GDM1 (cell line): Measurements from ENCODE around the gene NXT1.

Experiments used
- DNase-seq: peaks from one replicate; lab custom pipeline; 2025; lab: John Stamatoyannopoulos, UW

Gene NXT1

GRCh38 chr20:23361119-23361475 is 10.5 kb downstream of the NXT1 start:
- DNase-seq: no peak

GRCh38 chr20:23361476-23362391 is 11.1 kb downstream of the NXT1 start, which contains the start of gene GZF1:
Gene GZF1 (plus strand): TSS chr20:23362182. CDS start chr20:23364384, 2,202 bp downstream.
- DNase-seq: peak; percentile 99

- no peak for DNase-seq
Measured at GRCh38 chr20:23362392-23363256, 12.0 kb downstream of the NXT1 start.

- no peak for DNase-seq
Measured at GRCh38 chr20:23363257-23363649, 12.7 kb downstream of the NXT1 start.

- no peak for DNase-seq
Measured at GRCh38 chr20:23365390-23366165, 15.0 kb downstream of the NXT1 start.

- no peak for DNase-seq
Measured at GRCh38 chr20:23366384-23366783, 15.8 kb downstream of the NXT1 start.

GRCh38 chr20:23367770-23368169 is 17.2 kb downstream of the NXT1 start:
- no peak for DNase-seq

GRCh38 chr20:23368316-23369071 is 17.9 kb downstream of the NXT1 start:
- DNase-seq: no peak

- no peak for DNase-seq
Measured at GRCh38 chr20:23369072-23369823, 18.7 kb downstream of the NXT1 start.

- no peak for DNase-seq
Measured at GRCh38 chr20:23370274-23370673, 19.7 kb downstream of the NXT1 start.

GRCh38 chr20:23370873-23371272 is 20.3 kb downstream of the NXT1 start:
- no peak for DNase-seq

- DNase-seq: no peak
Measured at GRCh38 chr20:23371496-23371895, 20.9 kb downstream of the NXT1 start.

GRCh38 chr20:23374441-23374840 is 23.9 kb downstream of the NXT1 start:
- DNase-seq: no peak

GRCh38 chr20:23375827-23376226 is 25.2 kb downstream of the NXT1 start:
- no peak for DNase-seq

GRCh38 chr20:23379772-23380171 is 29.2 kb downstream of the NXT1 start:
- DNase-seq: no peak

GRCh38 chr20:23381876-23382275 is 31.3 kb downstream of the NXT1 start:
- DNase-seq: peak; percentile 58

GRCh38 chr20:23386304-23387117 is 35.9 kb downstream of the NXT1 start:
- DNase-seq: no peak

- DNase-seq: no peak
Measured at GRCh38 chr20:23387118-23387443, 36.5 kb downstream of the NXT1 start.

- DNase-seq: no peak
Measured at GRCh38 chr20:23390091-23390774, 39.6 kb downstream of the NXT1 start.
